Suprapubic skin (tissue), 4 donors: ENCODE results near the gene GATAD2A. TPM values are rescaled to one million over a fixed set of nuclear protein-coding genes. Genes with fewer than 3 reads are reported as not detected.

Source experiments
- DNase-seq, 2 donors: peaks; one replicate each; pipeline ENCODE4 v3.0.0-alpha.2; 2019; ENCODE audit warnings: low spot score in 2 of 2
- H3K27ac ChIP-seq: fragments of 200-600 bp; sonication (generic); one replicate; pipeline ENCODE4 v1.5.1; 2019
- H3K27me3 ChIP-seq: fragments of 200-600 bp; sonication (generic); one replicate; pipeline ENCODE4 v1.5.1; 2019
- H3K36me3 ChIP-seq: fragments of 200-600 bp; sonication (generic); one replicate; pipeline ENCODE4 v1.5.1; 2019
- H3K4me1 ChIP-seq: fragments of 200-600 bp; sonication (generic); one replicate; pipeline ENCODE4 v1.5.1; 2019
- H3K4me3 ChIP-seq: fragments of 200-600 bp; sonication (generic); one replicate; pipeline ENCODE4 v1.5.1; 2019; ENCODE audit warnings: mild to moderate bottlenecking
- H3K9me3 ChIP-seq: fragments of 200-600 bp; sonication (generic); one replicate; pipeline ENCODE4 v1.5.1; 2019
- EP300 ChIP-seq: sonication (generic); formaldehyde crosslinking; IDR thresholded peaks from one replicate; pipeline ENCODE4 v1.6.1; 2017; ENCODE audit warnings: antibody characterized with exemption
- POLR2A ChIP-seq, 2 donors: fragments of 450-650 bp; IDR thresholded peaks; one replicate each; pipeline ENCODE4 v1.6.1; 2017; ENCODE audit warnings: antibody characterized with exemption in 2 of 2, mild to moderate bottlenecking in 2 of 2, moderate library complexity in 2 of 2
- POLR2AphosphoS5 ChIP-seq, 3 donors: sonication (generic); formaldehyde crosslinking; IDR thresholded peaks; one replicate each; pipeline ENCODE4 v1.6.1; 2017; ENCODE audit warnings: antibody characterized with exemption in 3 of 3
- WGBS: methylation state at CpG from one replicate; pipeline ENCODE4 v1.1.5; 2018; 5-methylcytosine and 5-hydroxymethylcytosine counted together
- total RNA-seq, 4 donors: library from RNA; depleted of rRNA; stranded (reverse); fragments of >200 nt; gene quantifications; one replicate each; pipeline ENCODE4 v1.1.0, GENCODE V29; 2016
- TF ChIP-seq, protein P1 (sequence below), 2 donors: fragments of 200-600 bp in 1 of 2; fragments of 450-650 bp in 1 of 2; sonication (generic) in 1 of 2; IDR thresholded peaks; one replicate each; pipeline ENCODE4 v1.5.1; 2016 to 2019; ENCODE audit warnings: antibody characterized with exemption in 2 of 2, mild to moderate bottlenecking in 1 of 2, moderate library complexity in 1 of 2

GATAD2A gene
- total RNA-seq, 4 donors from 2014 or later = 83.1 to 88.8 (median 86.4) TPM

DNA sequence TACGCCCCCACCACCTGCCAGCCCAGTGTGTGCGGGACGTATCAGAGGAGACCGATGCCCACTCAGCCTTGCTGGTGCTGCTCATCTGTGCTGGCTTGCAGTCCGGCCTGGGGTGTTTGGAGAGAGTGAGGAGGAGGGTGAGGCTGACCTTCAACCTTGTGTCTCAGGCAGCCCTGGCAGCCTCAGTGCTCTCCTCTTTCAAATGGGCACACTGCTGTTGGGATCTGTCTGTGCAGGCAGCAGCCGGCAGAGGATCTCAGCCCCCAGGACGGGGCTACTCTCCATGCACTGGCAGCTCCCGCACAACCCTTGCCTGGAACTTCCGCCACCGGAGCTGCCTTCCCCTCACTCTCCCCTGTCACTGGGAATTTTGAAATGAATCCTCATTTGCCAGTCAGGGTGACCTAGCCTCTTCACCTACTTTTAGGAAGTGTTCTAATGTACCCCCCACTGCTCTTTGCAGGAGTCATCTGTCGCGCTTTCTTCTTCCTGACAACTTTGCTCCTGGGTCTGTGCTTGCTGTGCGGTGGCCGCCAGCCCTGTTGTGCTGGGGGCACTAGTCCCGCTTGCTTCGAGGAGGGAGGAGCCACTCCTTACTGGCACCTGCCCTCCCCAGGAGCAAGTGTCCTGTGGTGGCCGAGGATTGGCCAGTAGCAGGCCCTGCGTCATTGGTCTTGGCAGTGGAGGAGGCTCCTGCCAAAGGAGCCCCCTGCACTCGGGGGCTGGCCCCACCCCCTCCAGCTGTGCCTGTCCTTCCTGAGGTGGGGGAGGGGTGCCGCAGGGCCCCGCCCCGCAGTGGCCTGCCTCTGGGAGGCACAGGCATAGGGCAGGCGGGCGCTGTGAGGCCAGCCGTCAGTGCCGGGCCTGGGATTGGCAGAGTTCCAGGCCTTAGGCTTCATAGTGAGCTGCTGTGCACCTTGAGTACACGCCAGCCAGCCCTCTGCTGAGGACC lies 56.5 kb downstream of the GATAD2A start:
- peaks cover 76% of the 10 kb centered on the region for H3K4me1 ChIP-seq
- no peak for DNase-seq
- H3K4me3 ChIP-seq = peak overlapping the region; percentile 28
- H3K36me3 ChIP-seq = peaks cover 21% of the 10 kb centered on the region
- no peaks in the 10 kb centered on the region for H3K9me3 ChIP-seq
- WGBS = 33% methylated on average over 21 of the region's 27 CpGs
- no peaks in the 10 kb centered on the region for H3K27me3 ChIP-seq
- peak overlapping the region; percentile 78 for H3K27ac ChIP-seq
- TF ChIP-seq, protein P1, sequence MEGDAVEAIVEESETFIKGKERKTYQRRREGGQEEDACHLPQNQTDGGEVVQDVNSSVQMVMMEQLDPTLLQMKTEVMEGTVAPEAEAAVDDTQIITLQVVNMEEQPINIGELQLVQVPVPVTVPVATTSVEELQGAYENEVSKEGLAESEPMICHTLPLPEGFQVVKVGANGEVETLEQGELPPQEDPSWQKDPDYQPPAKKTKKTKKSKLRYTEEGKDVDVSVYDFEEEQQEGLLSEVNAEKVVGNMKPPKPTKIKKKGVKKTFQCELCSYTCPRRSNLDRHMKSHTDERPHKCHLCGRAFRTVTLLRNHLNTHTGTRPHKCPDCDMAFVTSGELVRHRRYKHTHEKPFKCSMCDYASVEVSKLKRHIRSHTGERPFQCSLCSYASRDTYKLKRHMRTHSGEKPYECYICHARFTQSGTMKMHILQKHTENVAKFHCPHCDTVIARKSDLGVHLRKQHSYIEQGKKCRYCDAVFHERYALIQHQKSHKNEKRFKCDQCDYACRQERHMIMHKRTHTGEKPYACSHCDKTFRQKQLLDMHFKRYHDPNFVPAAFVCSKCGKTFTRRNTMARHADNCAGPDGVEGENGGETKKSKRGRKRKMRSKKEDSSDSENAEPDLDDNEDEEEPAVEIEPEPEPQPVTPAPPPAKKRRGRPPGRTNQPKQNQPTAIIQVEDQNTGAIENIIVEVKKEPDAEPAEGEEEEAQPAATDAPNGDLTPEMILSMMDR (IDR thresholded peaks at IDR 0.05) = no peak
- TF ChIP-seq POLR2AphosphoS5 (IDR thresholded peaks at IDR 0.05) (no peak), POLR2A (IDR thresholded peaks at IDR 0.05) (no peak), EP300 (no peak)

DNA sequence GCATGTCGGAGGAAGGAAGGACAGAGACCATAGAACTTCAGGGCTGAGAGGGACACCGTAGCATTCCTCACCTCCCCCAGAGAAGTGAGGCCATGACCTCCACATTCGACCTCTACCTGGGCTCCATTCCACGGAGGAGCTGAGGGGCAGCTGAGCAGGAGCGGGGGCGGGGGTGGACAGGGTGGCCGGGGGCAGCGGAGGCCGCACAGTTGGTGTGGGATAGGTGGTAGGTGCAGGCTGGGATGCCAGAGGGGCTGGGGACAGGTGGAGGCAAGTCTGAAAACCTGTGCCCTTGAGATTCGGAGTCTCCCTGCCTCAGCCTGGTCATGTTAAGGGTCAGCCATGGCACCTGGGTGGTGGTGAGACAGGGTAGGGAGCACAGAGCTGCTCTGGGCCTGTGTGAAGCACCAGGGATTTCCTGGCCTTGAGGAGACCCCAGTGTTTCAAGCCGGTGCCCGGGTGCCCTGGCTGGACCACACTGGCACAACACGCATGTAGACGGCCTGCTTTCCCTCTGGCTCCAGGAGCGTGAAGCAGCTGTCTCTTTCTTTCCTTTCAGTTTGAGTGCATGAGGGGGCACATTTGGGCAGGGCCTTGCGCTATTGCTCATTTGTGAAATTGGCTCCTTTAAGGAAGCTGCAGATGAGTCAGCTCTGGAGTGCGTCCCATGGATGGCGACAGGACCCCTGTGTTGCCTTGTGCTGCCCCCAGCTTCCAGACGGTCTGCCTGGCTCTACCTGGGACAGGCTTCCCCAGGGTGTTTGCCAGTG lies 58.1 kb downstream of the GATAD2A start:
- TF ChIP-seq, protein P1 (IDR thresholded peaks at IDR 0.05) = no peak
- no peak for TF ChIP-seq POLR2AphosphoS5 (IDR thresholded peaks at IDR 0.05)
- H3K36me3 ChIP-seq = peaks cover 30% of the 10 kb centered on the region
- H3K4me3 ChIP-seq = peak overlapping the region; percentile 19
- H3K27me3 ChIP-seq = no peaks in the 10 kb centered on the region
- peaks cover 7% of the 10 kb centered on the region for H3K9me3 ChIP-seq
- 55% methylated on average over 10 of the region's 19 CpGs for WGBS
- peak in 1 of 2 donors; percentile 81 for DNase-seq
- H3K4me1 ChIP-seq = peaks cover 65% of the 10 kb centered on the region
- H3K27ac ChIP-seq = peak overlapping the region; percentile 78

GRCh38 chr19:19464339-19465098 lies 59.0 kb downstream of the GATAD2A start:
- Histone ChIP-seq H3K36me3 (peaks cover 30% of the 10 kb centered on the region), H3K4me1 (peaks cover 56% of the 10 kb centered on the region), H3K27me3 (no peaks in the 10 kb centered on the region), H3K27ac (peak overlapping the region; percentile 78), H3K9me3 (peaks cover 16% of the 10 kb centered on the region), H3K4me3 (peak overlapping the region; percentile 19)
- DNase-seq = no peak
- TF ChIP-seq, protein P1 (IDR thresholded peaks at IDR 0.05) = no peak
- TF ChIP-seq POLR2AphosphoS5 (IDR thresholded peaks at IDR 0.05) = no peak
- 25% methylated on average over 11 of the region's 13 CpGs for WGBS

DNA sequence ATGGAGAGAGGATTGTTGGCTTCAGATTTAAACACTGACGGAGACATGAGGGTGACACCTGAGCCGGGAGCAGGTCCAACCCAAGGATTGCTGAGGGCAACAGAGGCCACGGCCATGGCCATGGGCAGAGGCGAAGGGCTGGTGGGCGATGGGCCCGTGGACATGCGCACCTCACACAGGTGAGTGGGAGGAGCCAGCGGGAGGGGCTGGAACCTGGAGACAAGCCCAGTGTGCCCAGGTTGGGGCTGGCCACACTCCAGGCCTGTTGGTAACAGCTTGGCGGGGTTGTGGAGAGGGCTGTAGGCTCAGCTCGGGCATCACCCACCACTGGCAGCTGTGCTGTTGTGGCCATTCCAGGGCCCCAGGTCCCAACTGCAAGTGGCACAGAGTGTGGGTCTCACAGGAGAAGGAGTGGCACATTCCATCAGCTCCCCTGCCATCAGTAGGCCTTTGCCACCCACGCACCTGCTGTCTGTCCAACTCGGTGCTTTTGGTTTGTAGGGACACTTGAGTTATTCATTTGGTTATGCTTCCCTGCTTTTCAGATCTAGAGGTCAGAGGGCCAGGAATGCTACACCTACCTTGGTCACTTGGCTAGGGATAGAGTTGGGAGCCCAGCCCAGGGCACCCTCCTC lies 60.1 kb downstream of the GATAD2A start:
- TF ChIP-seq, protein P1 (IDR thresholded peaks at IDR 0.05) = no peak
- TF ChIP-seq POLR2A (IDR thresholded peaks at IDR 0.05) (no peak), EP300 (no peak), POLR2AphosphoS5 (IDR thresholded peaks at IDR 0.05) (no peak)
- H3K9me3 ChIP-seq = peaks cover 17% of the 10 kb centered on the region
- 90% methylated on average over 11 of the region's 12 CpGs for WGBS
- H3K27me3 ChIP-seq = no peaks in the 10 kb centered on the region
- peaks cover 30% of the 10 kb centered on the region for H3K36me3 ChIP-seq
- no peak overlapping the region for H3K4me3 ChIP-seq
- DNase-seq = no peak
- H3K4me1 ChIP-seq = peaks cover 45% of the 10 kb centered on the region
- H3K27ac ChIP-seq = no peak overlapping the region
